ENCODE results near the gene HSD3B2. TPM values are rescaled to one million over a fixed set of nuclear protein-coding genes. Genes with fewer than 3 reads are reported as not detected.

HSD3B2 gene
- total and polyA plus RNA-seq, 2 donors (not counting 3 experiments of a cell fraction or from before 2014, with no cell fraction given), result not detected

DNA sequence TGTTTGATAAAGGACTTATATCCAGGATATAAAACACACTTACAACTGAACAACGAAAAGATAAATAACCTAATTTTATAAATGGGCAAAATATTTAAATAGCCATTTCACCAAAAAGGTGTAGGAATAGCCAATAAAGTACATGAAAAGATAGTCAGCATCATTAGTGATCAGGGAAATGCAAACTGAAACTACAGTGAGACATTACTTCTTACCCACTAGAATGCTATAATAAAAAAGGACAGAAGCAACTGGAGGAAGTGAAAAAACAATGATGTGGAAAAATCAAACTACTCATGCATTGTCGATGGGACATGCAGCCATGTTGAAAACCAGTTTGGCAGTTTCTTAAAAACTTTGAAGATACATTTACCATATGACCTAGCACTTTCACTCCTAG lies 48.6 kb downstream of the HSD3B2 start:
- no peak overlapping the region for H3K4me3 ChIP-seq (replicated peaks in 1 of 3; ENCODE audit: insufficient read depth in 1 of 3, low read depth in 1 of 3, low read length in 3 of 3)
- no peak overlapping the region for H3K9ac ChIP-seq (replicated peaks; ENCODE audit: extremely low read depth, insufficient read depth, low read length)
- H3K9me3 ChIP-seq (replicated peaks; ENCODE audit: control insufficient read depth, insufficient read depth, low read length), result no peaks in the 10 kb centered on the region
- dilution Hi-C loops (cut with MboI; ENCODE audit: extremely low pct_ligation_motif_present, low sequenced_read_pairs) (no loop called here), intact Hi-C loops (cut with micrococcal nuclease) (no loop called here)
- POLR2A ChIA-PET, result no interaction called here
- H2AFZ ChIP-seq (ENCODE audit: low read depth, low read length), result no peak overlapping the region
- no TSS peak for BruUV-seq (replicated peaks)
- H3K4me1 ChIP-seq (ENCODE audit: control insufficient read depth, extremely low read depth, insufficient read depth, low read length), result no peaks in the 10 kb centered on the region
- H3K4me2 ChIP-seq (ENCODE audit: insufficient read depth, low read length), result no peak overlapping the region
- no peak overlapping the region for H3K27ac ChIP-seq (ENCODE audit: insufficient read depth, low read depth, low read length)
- no peak for DNase-seq (ENCODE audit: low read depth, low spot score)
- TF ChIP-seq, protein P1, sequence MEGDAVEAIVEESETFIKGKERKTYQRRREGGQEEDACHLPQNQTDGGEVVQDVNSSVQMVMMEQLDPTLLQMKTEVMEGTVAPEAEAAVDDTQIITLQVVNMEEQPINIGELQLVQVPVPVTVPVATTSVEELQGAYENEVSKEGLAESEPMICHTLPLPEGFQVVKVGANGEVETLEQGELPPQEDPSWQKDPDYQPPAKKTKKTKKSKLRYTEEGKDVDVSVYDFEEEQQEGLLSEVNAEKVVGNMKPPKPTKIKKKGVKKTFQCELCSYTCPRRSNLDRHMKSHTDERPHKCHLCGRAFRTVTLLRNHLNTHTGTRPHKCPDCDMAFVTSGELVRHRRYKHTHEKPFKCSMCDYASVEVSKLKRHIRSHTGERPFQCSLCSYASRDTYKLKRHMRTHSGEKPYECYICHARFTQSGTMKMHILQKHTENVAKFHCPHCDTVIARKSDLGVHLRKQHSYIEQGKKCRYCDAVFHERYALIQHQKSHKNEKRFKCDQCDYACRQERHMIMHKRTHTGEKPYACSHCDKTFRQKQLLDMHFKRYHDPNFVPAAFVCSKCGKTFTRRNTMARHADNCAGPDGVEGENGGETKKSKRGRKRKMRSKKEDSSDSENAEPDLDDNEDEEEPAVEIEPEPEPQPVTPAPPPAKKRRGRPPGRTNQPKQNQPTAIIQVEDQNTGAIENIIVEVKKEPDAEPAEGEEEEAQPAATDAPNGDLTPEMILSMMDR (IDR thresholded peaks at IDR 0.05; ENCODE audit: extremely low read depth in 1 of 2, insufficient read depth in 1 of 2, low read depth in 1 of 2, low read length in 2 of 2), result no peak
- TF ChIP-seq GATA2 (IDR thresholded peaks at IDR 0.05; ENCODE audit: insufficient read depth, insufficient read length, low read depth, low read length) (no peak), MYC (IDR thresholded peaks at IDR 0.05; ENCODE audit: low read depth, low read length) (no peak), FOS (IDR thresholded peaks at IDR 0.05; ENCODE audit: borderline replicate concordance, insufficient read depth, low read length) (no peak), JUN (IDR thresholded peaks at IDR 0.05; ENCODE audit: borderline replicate concordance, insufficient read depth, insufficient read length, low read depth) (no peak), POLR2A (IDR thresholded peaks at IDR 0.05; ENCODE audit: low read depth, low read length) (no peak), EZH2 (IDR thresholded peaks at IDR 0.05; ENCODE audit: borderline replicate concordance, low read depth, low read length, severe bottlenecking) (no peak), POLR2AphosphoS5 (IDR thresholded peaks at IDR 0.05; ENCODE audit: insufficient read depth, low read depth, low read length) (no peak), MAX (IDR thresholded peaks at IDR 0.05; ENCODE audit: insufficient read depth, insufficient read length) (no peak)
- H3K79me2 ChIP-seq (ENCODE audit: control insufficient read depth, insufficient read depth, low read length), result no peaks in the 10 kb centered on the region
- no peaks in the 10 kb centered on the region for H3K27me3 ChIP-seq (ENCODE audit: control insufficient read depth in 2 of 2, insufficient read depth in 2 of 2, low read length in 2 of 2)
- H3K9me1 ChIP-seq (replicated peaks; ENCODE audit: control insufficient read depth, extremely low read depth, insufficient read depth, low read length), result no peaks in the 10 kb centered on the region
- FAIRE-seq, result no peak
- no peaks in the 10 kb centered on the region for H3K36me3 ChIP-seq (ENCODE audit: control insufficient read depth in 2 of 2, extremely low read depth in 1 of 2, insufficient read depth in 2 of 2, low read length in 2 of 2)
- CTCF ChIA-PET, result no interaction called here
- no peaks in the 10 kb centered on the region for H4K20me1 ChIP-seq (replicated peaks; ENCODE audit: control insufficient read depth, extremely low read depth, insufficient read depth, low read length)

Data from endothelial cell of umbilical vein (primary cell).